CD4-positive, alpha-beta T cell treated with Interleukin-2 at 100 ng/mL for 4 hours (primary cell): ENCODE data around the gene SLC25A24.
"Not testable (repeated sequence)": the region's sequence is repeated elsewhere in the genome, so short reads cannot be mapped to it uniquely, and the experiment has no call there.

Experiments
- DNase-seq: peaks from one replicate; pipeline ENCODE4 v3.0.0-alpha.2; 2020; ENCODE audit warnings: low spot score

The SLC25A24 gene

GRCh38 chr1:108199781-108200686 is at the start of gene SLC25A24:
TSS of gene SLC25A24 (minus strand) at chr1:108200343. CDS start at chr1:108200138, 205 bp downstream.
- peak; percentile 77 for DNase-seq

GRCh38 chr1:108243976-108244375 is 43.8 kb upstream of the SLC25A24 start, which contains the start of gene NBPF4:
TSS of gene NBPF4 (minus strand) at chr1:108244076. CDS start at chr1:108243761, 315 bp downstream.
- not testable (repeated sequence) for DNase-seq

GRCh38 chr1:108239426-108239825 is 39.3 kb upstream of the SLC25A24 start:
- not testable (repeated sequence) for DNase-seq

DNA sequence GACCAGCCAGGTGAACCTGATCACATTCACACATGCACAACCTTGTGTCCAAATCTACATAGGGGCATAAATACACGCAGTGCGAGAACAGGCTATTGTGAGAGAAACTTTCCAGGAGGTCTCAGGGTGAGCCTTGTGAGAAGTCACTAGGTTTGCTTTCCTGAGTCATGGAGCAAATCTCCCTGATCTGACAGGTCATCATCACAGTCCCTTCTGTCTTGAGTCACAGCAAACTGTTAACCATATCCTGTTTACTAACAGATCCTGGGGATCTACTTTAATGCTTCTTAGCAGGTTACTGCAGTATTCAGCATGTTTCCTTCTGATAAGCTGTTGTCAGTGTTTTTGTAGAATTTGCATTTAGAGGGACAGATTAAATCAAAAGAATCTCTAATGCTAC is 35.2 kb upstream of the SLC25A24 start:
- DNase-seq, result not testable (repeated sequence)

DNA sequence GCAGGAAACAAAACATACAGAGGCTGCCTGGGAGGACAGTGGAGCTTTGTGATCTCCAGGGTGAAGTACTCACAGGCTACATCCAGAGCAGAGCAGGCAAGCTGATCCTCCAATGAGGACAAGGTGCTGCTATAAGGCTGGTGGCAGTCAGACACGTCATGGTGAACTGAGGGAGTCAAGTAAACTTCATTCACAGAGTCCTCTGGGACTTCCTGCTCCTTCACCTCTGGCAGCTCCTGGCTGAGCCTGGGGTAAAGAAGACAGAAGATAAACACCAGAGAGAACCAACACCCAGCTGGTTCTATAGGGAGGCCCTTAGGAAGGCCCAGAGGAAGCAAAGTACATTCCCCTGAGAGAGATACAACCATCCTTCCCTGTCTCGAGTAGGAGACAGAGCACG is 32.0 kb upstream of the SLC25A24 start:
- DNase-seq, result not testable (repeated sequence)

- not testable (repeated sequence) for DNase-seq
Measured at GRCh38 chr1:108229976-108230375, 29.8 kb upstream of the SLC25A24 start.

DNA sequence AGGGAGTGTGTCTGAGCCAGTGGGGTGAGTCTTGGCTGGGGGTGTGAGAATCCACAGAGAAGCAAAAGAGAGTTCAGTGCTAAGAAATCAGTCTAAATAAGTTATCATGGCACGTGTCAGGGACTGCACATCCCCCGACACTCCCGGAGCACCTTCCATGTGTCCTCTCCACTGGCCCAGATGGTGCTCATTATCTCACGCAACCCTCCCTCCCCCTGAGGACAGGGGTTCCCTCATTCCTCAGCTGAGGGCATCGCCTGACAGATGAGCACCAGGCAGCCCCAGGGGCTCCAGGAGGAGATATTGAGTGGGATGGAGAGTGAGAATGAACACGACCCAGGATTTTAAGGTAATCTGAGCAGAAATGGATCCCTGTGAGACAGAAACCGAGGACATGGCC is 27.6 kb upstream of the SLC25A24 start:
- not testable (repeated sequence) for DNase-seq

DNA sequence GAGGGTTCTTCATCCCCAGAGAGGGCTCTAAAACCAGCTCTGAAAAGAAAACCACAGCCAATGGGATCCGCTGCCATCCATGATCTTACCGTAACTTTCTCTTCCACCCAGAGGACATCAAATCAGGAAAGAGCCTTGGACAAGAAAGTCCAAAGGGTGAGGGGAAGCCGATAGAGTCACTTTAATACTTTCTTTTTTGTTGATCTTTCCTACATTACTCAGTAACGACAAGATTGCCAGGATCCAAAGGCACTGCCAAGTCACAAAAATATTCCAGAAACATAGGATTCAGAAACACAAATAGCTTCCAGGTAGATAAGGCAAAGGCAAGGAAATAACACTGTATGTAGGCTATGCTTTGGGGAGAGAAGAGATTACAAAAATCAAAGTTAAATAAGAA is 26.7 kb upstream of the SLC25A24 start:
- not testable (repeated sequence) for DNase-seq

DNA sequence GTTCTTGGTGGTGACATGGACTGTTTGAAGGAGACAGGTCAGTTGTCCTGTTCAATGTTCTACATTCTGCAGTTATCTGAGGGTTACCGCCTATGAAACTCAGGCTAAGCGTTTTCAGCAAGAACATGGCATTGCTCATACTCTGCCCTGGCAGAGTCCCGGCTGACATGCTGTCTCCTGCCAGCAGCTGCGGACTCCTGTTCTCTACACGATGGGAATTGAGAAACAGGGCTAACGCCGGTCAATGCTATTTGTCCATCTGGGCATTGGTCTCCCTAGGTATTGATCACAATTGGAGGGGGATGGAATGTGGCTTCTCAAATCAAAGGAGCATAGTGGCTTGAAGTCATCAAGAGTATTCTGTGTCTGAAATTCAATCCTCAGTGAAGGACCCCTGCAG is 23.1 kb upstream of the SLC25A24 start:
- DNase-seq, result not testable (repeated sequence)

GRCh38 chr1:108217515-108218174 is 17.5 kb upstream of the SLC25A24 start:
- not testable (repeated sequence) for DNase-seq

DNA sequence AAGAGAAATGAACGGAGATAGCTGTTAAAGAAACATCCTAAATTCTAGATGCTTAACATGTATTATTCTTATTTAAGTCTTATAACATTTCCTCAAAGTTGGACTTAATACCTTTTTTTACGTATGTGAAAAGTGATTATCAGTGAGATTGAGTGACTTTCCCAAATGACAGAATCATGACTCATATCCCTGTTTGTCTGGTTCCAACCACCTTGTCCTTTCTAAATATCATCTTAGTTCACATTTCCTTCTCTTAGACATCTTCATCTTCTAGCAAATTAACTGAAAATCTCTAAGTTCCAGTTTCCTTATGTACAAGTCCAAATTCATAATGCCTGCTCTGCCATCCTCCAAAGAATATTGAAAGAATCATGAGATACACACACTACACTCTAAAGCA is 16.9 kb upstream of the SLC25A24 start:
- not testable (repeated sequence) for DNase-seq

- not testable (repeated sequence) for DNase-seq
Measured at GRCh38 chr1:108216028-108216890, 16.1 kb upstream of the SLC25A24 start.

GRCh38 chr1:108214641-108215465 is 14.7 kb upstream of the SLC25A24 start:
- DNase-seq, result peak; percentile 38

DNA sequence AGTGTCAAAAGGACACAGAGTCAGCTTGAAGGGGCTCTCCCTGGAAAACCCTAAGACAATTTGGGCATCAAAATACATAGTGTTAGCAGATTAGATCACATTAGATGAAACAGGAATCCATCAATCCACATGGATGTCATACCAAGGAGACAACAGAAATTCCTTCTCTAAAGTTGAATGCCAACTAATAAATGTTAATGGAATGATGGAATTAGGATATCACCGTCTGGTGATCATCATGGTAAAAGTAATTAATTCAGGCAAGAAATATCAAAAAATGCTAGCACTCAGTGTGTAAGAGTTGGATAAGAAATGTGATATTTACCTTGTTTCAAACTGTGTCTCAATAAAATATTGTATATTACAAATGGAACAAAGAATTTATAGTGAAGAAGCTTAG is 10.9 kb upstream of the SLC25A24 start:
- DNase-seq, result no peak

- DNase-seq, result no peak
Measured at GRCh38 chr1:108209456-108210108, 9.4 kb upstream of the SLC25A24 start.

DNA sequence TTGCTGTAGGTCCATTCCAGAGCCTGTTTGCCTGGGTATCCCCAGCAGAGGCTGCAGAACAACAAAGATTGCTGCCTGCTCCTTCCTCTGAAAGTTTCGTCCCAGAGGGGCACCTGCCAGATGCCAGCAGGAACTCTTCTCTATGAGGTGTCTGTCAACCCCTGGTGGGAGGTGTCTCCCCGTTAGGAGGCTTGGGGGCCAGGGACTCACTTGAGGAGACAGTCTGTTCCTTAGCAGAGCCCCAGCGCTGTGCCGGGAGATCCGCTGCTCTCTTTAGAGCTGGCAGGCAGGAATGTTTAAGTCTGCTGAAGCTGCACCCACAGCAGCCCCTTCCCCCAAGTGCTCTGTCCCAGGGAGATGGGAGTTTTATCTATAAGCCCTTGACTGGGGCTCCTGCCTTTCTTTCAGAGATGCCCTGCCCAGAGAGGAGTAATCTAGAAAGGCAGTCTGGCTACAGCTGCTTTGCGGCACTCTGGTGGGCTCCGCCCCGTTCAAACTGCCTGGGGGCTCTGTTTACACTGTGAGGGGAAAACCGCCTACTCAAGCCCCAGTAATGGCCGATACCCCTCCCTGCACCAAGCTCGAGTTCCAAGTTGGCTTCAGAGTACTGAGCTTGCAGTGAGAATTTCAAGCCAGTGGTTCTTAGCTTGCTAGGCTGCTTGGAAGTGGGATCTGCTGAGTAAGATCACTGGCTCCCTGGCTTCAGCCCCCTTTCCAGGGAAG is 8.7 kb upstream of the SLC25A24 start:
- no peak for DNase-seq

DNA sequence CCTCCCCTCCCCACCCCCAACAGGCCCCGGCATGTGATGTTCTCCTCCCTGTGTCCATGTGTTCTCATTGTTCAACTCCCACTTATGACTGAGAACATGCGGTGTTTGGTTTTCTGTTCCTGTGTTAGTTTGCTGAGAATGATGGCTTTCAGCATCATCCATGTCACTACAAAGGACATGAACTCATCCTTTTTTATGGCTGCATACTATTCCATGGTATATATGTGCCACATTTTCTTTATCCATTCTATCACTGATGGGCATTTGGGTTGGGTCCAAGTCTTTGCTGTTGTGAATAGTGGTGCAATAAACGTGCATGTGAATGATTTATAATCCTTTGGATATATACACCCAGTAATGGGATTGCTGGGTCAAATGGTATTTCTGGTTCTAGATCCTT is 3.4 kb upstream of the SLC25A24 start:
- DNase-seq, result not testable (repeated sequence)

DNA sequence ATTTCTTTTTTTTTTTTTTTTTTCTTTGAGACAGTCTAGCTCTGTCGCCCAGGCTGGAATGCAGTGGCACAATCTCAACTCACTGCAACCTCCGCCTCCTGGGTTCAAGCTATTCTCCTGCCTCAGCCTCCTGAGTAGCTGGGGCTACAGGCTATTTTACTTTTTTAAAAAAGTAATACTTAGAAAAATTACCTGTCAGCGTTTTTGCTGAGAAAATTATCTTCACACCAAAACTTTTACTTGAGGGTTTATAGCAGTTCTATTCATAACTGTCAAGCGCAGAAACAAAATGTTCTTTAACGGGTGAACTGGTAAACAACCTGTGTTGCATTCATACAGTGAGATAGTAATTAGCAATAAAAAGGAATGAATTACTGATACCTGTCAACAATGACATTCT is 1.5 kb upstream of the SLC25A24 start:
- DNase-seq, result no peak

DNA sequence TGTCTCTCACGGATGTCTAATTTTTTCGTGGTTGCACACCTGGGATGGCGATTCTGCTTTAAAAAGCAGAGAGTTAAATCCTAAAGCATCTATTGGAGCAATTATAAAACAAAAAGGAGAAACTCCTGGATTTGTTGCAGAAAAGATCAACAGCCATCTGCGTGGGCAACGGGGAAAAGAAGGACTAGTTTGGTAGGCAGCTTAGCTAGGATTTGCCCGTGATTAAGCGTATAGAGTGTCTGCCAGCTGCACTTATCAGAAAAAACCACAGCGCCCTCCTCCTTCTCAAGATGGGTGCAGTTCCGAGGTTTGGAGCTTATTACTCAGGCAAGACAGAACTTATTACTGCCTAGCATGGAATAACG is 526 bp upstream of the SLC25A24 start:
- DNase-seq, result peak; percentile 68

DNA sequence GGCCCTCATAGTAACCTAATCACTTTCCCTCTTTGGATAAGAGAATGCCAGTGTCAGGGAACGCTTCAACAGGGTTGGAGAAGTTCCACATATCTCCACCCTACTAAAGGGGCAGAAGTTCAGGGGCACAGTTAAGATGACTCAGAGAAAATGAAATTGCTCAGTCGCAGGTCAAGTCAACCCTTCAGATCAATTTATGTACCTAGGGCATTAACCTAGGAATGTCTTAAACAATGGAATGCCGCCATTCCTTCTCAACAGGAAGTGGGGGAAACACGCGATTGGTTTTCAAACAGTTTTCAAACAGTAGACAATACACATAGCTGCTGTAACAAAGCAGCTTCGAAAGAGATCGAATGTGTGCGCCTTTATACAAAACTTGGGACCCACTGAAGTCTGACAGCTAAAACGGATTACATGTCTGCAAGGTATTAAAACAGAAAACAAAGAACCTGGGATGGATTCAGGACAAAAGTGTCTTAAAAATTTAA is 897 bp downstream of the SLC25A24 start:
- peak; percentile 1 for DNase-seq
